Endothelial cell of umbilical vein (primary cell): ENCODE data around the gene KDM4C. TPM values are rescaled to one million over a fixed set of nuclear protein-coding genes. Genes with fewer than 3 reads are reported as not detected.

Source experiments
- BruUV-seq: library from RNA; stranded (reverse); fragments of 400-500 nt; replicated peaks from 2 replicates; lab custom pipeline; 2021; lab: Mats Ljungman, UMichigan
- CTCF ChIA-PET: fragments of 300-600, 350-600 bp; sonication (Branson Sonifier 250); formaldehyde crosslinking; loops from one replicate; lab custom pipeline; 2021; ENCODE audit warnings: antibody characterized with exemption, inconsistent platforms; lab: Charles Lee
- POLR2A ChIA-PET: fragments of 300-600, 350-600 bp; sonication (Branson Sonifier 250); formaldehyde crosslinking; loops from one replicate; lab custom pipeline; 2021; ENCODE audit warnings: antibody characterized with exemption, inconsistent platforms; lab: Charles Lee
- DNase-seq: peaks from one replicate; pipeline ENCODE4 v3.0.0-alpha.2; 2011; ENCODE audit warnings: low read depth, low spot score
- FAIRE-seq: peaks from 2 replicates; lab custom pipeline; 2011; peaks lifted over from hg19 to GRCh38; lab: Jason Lieb, UNC
- H2AFZ ChIP-seq: 2 replicates; pipeline ENCODE4 v1.6.0; 2012; ENCODE audit warnings: low read depth, low read length, control low read depth, inconsistent platforms
- H3K27ac ChIP-seq: 2 replicates; pipeline ENCODE4 v1.5.1; 2011; ENCODE audit warnings: low read depth, mild to moderate bottlenecking, control low read depth, low read length, moderate library complexity; ENCODE audit not compliant: insufficient read depth
- H3K27me3 ChIP-seq, 2 experiments: 2 replicates each; pipeline versions ENCODE4 v1.6.0 to v1.6.1; 2011; ENCODE audit warnings: low read length in 2 of 2, mixed read lengths in 1 of 2; ENCODE audit not compliant: control insufficient read depth in 2 of 2, insufficient read depth in 2 of 2
- H3K36me3 ChIP-seq, 2 experiments: 2 replicates in 1 of 2; 3 replicates in 1 of 2; pipeline ENCODE4 v1.5.1; 2011; ENCODE audit warnings: low read length in 2 of 2, mild to moderate bottlenecking in 1 of 2, moderate library complexity in 1 of 2; ENCODE audit not compliant: control insufficient read depth in 2 of 2, insufficient read depth in 2 of 2; ENCODE audit errors: extremely low read depth in 1 of 2
- H3K4me1 ChIP-seq: 3 replicates; pipeline ENCODE4 v1.5.1; 2011; ENCODE audit warnings: mild to moderate bottlenecking, low read length; ENCODE audit not compliant: control insufficient read depth, insufficient read depth; ENCODE audit errors: extremely low read depth
- H3K4me2 ChIP-seq: 2 replicates; pipeline ENCODE4 v1.6.1; 2011; ENCODE audit warnings: low read length, control low read depth, mixed read lengths; ENCODE audit not compliant: insufficient read depth
- H3K4me3 ChIP-seq, 3 experiments: fragments of 200-600 bp in 1 of 3; sonication (generic), shearing (Covaris generic) in 1 of 3; replicated peaks in 1 of 3; 2 replicates each; pipeline ENCODE4 v1.5.1; 2011 to 2016; ENCODE audit warnings: control low read depth in 3 of 3, low read length in 3 of 3, mild to moderate bottlenecking in 2 of 3, inconsistent platforms in 1 of 3, low read depth in 1 of 3, moderate library complexity in 1 of 3; ENCODE audit not compliant: insufficient read depth in 1 of 3
- H3K79me2 ChIP-seq: 2 replicates; pipeline ENCODE4 v1.6.0; 2012; ENCODE audit warnings: low read length, inconsistent platforms; ENCODE audit not compliant: control insufficient read depth, insufficient read depth
- H3K9ac ChIP-seq: replicated peaks from 2 replicates; pipeline ENCODE3; 2011; ENCODE audit warnings: low read length, control low read depth; ENCODE audit not compliant: insufficient read depth; ENCODE audit errors: extremely low read depth
- H3K9me1 ChIP-seq: replicated peaks from 3 replicates; pipeline ENCODE4 v1.6.0; 2011; ENCODE audit warnings: mild to moderate bottlenecking, low read length; ENCODE audit not compliant: control insufficient read depth, insufficient read depth; ENCODE audit errors: extremely low read depth
- H3K9me3 ChIP-seq: replicated peaks from 2 replicates; pipeline ENCODE4 v1.5.1; 2012; ENCODE audit warnings: low read length, inconsistent platforms; ENCODE audit not compliant: control insufficient read depth, insufficient read depth
- H4K20me1 ChIP-seq: replicated peaks from 2 replicates; pipeline ENCODE3; 2011; ENCODE audit warnings: mild to moderate bottlenecking, low read length; ENCODE audit not compliant: control insufficient read depth, insufficient read depth; ENCODE audit errors: extremely low read depth
- CTCF ChIP-seq, 2 donors: IDR thresholded peaks; 1 replicate in 1 of 2; 2 replicates in 1 of 2; pipeline ENCODE4 v1.5.1; 2011; ENCODE audit warnings: low read length in 2 of 2, mild to moderate bottlenecking in 2 of 2, moderate library complexity in 2 of 2, control low read depth in 1 of 2, inconsistent platforms in 1 of 2, low read depth in 1 of 2; ENCODE audit not compliant: insufficient read depth in 1 of 2; ENCODE audit errors: extremely low read depth in 1 of 2
- EZH2 ChIP-seq: IDR thresholded peaks from 2 replicates; pipeline ENCODE4 v1.6.1; 2012; ENCODE audit warnings: borderline replicate concordance, low read depth, mild to moderate bottlenecking, moderate library complexity, low read length, inconsistent platforms; ENCODE audit not compliant: severe bottlenecking
- FOS ChIP-seq: IDR thresholded peaks from 2 replicates; pipeline ENCODE4 v1.6.1; 2011; ENCODE audit warnings: mild to moderate bottlenecking, low read length, moderate library complexity, borderline replicate concordance; ENCODE audit not compliant: insufficient read depth
- GATA2 ChIP-seq: IDR thresholded peaks from 2 replicates; pipeline ENCODE4 v1.7.0; 2011; ENCODE audit warnings: low read depth, mild to moderate bottlenecking, moderate library complexity, mixed read lengths, low read length; ENCODE audit not compliant: insufficient read length, insufficient read depth
- JUN ChIP-seq: IDR thresholded peaks from 2 replicates; pipeline ENCODE4 v1.6.1; 2011; ENCODE audit warnings: borderline replicate concordance, low read depth; ENCODE audit not compliant: insufficient read length, insufficient read depth
- MAX ChIP-seq: IDR thresholded peaks from 2 replicates; pipeline ENCODE4 v1.6.1; 2011; ENCODE audit not compliant: insufficient read depth, insufficient read length
- MYC ChIP-seq: IDR thresholded peaks from one replicate; pipeline ENCODE4 v1.6.1; 2011; ENCODE audit warnings: mild to moderate bottlenecking, low read depth, low read length
- POLR2A ChIP-seq: IDR thresholded peaks from 2 replicates; pipeline ENCODE4 v1.6.1; 2012; ENCODE audit warnings: low read depth, mild to moderate bottlenecking, control low read depth, low read length
- POLR2AphosphoS5 ChIP-seq: IDR thresholded peaks from 2 replicates; pipeline ENCODE4 v1.6.1; 2012; ENCODE audit warnings: low read depth, mild to moderate bottlenecking, control low read depth, low read length, moderate library complexity; ENCODE audit not compliant: insufficient read depth
- dilution Hi-C: fragments of 300-500 bp; cut with MboI; formaldehyde crosslinking; loops from one replicate; pipeline ENCODE4 v1.15.0; 2019; ENCODE audit warnings: low sequenced_read_pairs; ENCODE audit not compliant: extremely low pct_ligation_motif_present
- intact Hi-C: fragments of 100-400 bp; cut with micrococcal nuclease; formaldehyde crosslinking; loops from one replicate; pipeline ENCODE4 v1.10.0; 2022
- polyA plus RNA-seq, 4 experiments: library from polyadenylated mRNA; depleted of rRNA in 3 of 4; stranded (reverse) in 3 of 4; unstranded in 1 of 4; fragments of >200 nt; gene quantifications; 2 replicates each; pipeline versions ENCODE4 v1.2.1 to v1.2.3, GENCODE V29; 2011 to 2012; ENCODE audit warnings: missing spikeins in 1 of 4
- total RNA-seq: library from RNA; stranded (reverse); gene quantifications from 2 replicates; pipeline ENCODE4 v1.2.3, GENCODE V29; 2021

KDM4C gene
- total and polyA plus RNA-seq, 2 donors (not counting 3 experiments of a cell fraction or from before 2014, with no cell fraction given): 5.4 to 15.0 TPM

GRCh38 chr9:6733257-6733656 is 24.5 kb upstream of the KDM4C start:
- no peak overlapping the region for H3K4me2 ChIP-seq
- no peaks in the 10 kb centered on the region for H3K36me3 ChIP-seq
- H3K79me2 ChIP-seq: no peaks in the 10 kb centered on the region
- no peaks in the 10 kb centered on the region for H3K9me3 ChIP-seq
- H3K4me1 ChIP-seq: no peaks in the 10 kb centered on the region
- FAIRE-seq (no peak), DNase-seq (no peak)
- no peak overlapping the region for H3K27ac ChIP-seq
- no peak overlapping the region for H2AFZ ChIP-seq
- no peak for TF ChIP-seq POLR2A
- no peak for TF ChIP-seq GATA2
- TF ChIP-seq POLR2AphosphoS5: no peak
- no peak for TF ChIP-seq FOS
- TF ChIP-seq EZH2: no peak
- TF ChIP-seq JUN: no peak
- TF ChIP-seq MYC: no peak
- TF ChIP-seq CTCF (IDR thresholded peaks at IDR 0.05; ENCODE audit: extremely low read depth in 1 of 2, insufficient read depth in 1 of 2, low read depth in 1 of 2, low read length in 2 of 2): no peak
- TF ChIP-seq MAX: no peak
- no TSS peak for BruUV-seq
- no peaks in the 10 kb centered on the region for H3K9me1 ChIP-seq
- H4K20me1 ChIP-seq: no peaks in the 10 kb centered on the region
- no peaks in the 10 kb centered on the region for H3K27me3 ChIP-seq
- ChIA-PET POLR2A (no interaction called here), CTCF (no interaction called here)
- intact Hi-C loops: no loop called here
- H3K4me3 ChIP-seq: no peak overlapping the region
- no peak overlapping the region for H3K9ac ChIP-seq
- dilution Hi-C loops: no loop called here
